ENCODE data around the gene SUPT3H. TPM values are rescaled to one million over a fixed set of nuclear protein-coding genes. Genes with fewer than 3 reads are reported as not detected.

The SUPT3H gene
- total RNA-seq, 1 experiment from 2014 or later: 12.7 TPM

DNA sequence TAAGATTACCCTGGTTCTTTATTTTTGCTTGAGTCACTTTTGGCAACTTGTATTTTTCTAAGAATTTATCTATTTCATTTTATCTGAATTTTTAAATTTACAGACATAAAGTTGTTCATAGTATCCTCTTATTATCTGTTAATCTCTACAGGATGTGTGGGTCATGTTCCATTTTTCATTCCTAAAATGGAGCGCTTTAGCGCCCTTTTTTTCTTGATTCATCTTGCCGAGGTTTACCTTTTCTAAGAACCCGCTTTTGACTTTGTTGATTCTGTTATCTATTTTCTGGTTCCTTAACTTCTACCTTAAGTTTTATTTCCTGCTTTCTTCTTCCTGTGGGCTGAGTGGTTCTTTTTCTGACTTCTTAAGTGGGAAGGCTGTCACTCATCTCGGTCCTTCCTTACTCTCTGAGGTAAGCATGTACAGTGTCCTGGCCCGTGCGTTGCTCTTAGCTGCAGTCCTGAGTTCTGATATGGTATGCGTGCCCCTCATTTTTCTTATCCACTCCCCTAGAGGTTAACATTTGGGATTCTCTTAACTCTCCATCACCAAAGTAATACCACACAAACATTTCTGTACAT is 590.4 kb downstream of the SUPT3H start:
- Mint-ChIP-seq H3K27me3 (ENCODE audit: insufficient read depth, unreplicated experiment) (no peaks in the 10 kb centered on the region), H3K27ac (ENCODE audit: low read depth, unreplicated experiment) (no peak overlapping the region), H3K4me3 (ENCODE audit: unreplicated experiment) (no peak overlapping the region), H3K36me3 (ENCODE audit: insufficient read depth, unreplicated experiment) (no peaks in the 10 kb centered on the region), H3K9me3 (ENCODE audit: unreplicated experiment) (peaks cover 7% of the 10 kb centered on the region), H3K4me1 (ENCODE audit: insufficient read depth, unreplicated experiment) (peaks cover 9% of the 10 kb centered on the region)
- ChIA-PET CTCF (interaction anchor here (0.6 kb wide), 1 partner anchor 896 kb away, joined by 4 read pairs; no protein-coding TSS in a partner anchor), POLR2A (no interaction called here)
- TF ChIP-seq, protein P1, sequence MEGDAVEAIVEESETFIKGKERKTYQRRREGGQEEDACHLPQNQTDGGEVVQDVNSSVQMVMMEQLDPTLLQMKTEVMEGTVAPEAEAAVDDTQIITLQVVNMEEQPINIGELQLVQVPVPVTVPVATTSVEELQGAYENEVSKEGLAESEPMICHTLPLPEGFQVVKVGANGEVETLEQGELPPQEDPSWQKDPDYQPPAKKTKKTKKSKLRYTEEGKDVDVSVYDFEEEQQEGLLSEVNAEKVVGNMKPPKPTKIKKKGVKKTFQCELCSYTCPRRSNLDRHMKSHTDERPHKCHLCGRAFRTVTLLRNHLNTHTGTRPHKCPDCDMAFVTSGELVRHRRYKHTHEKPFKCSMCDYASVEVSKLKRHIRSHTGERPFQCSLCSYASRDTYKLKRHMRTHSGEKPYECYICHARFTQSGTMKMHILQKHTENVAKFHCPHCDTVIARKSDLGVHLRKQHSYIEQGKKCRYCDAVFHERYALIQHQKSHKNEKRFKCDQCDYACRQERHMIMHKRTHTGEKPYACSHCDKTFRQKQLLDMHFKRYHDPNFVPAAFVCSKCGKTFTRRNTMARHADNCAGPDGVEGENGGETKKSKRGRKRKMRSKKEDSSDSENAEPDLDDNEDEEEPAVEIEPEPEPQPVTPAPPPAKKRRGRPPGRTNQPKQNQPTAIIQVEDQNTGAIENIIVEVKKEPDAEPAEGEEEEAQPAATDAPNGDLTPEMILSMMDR (IDR thresholded peaks at IDR 0.05; ENCODE audit: unreplicated experiment): no peak
- no peak for DNase-seq (ENCODE audit: unreplicated experiment)
- intact Hi-C loops (cut with micrococcal nuclease): no loop called here
- no TSS peak for BruUV-seq (replicated peaks)

DNA sequence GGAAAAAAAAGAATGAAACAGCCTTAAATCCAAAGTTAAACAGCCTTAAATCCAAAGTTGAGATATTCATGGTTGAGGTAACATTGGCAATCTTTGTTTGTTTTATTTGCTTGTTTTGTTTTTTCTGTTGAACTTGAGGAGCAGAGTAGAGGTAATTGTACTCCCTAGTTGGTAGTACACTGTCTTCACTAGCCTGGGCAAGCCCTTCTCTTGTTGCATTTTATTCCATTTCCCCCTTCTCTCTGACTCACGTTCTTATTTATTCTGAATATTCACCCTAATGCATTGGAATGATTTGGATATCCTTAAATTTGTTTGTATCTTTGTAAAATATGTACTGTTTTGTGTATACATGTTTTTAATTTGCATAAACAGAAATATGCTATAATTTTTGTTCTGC is 592.6 kb downstream of the SUPT3H start:
- H3K4me3 Mint-ChIP-seq (ENCODE audit: unreplicated experiment): no peak overlapping the region
- ChIA-PET CTCF (no interaction called here), POLR2A (no interaction called here)
- H3K36me3 Mint-ChIP-seq (ENCODE audit: insufficient read depth, unreplicated experiment): no peaks in the 10 kb centered on the region
- no peaks in the 10 kb centered on the region for H3K27me3 Mint-ChIP-seq (ENCODE audit: insufficient read depth, unreplicated experiment)
- no peak for DNase-seq (ENCODE audit: unreplicated experiment)
- H3K9me3 Mint-ChIP-seq (ENCODE audit: unreplicated experiment): peaks cover 7% of the 10 kb centered on the region
- H3K27ac Mint-ChIP-seq (ENCODE audit: low read depth, unreplicated experiment): peak overlapping the region; percentile 13
- intact Hi-C loops (cut with micrococcal nuclease): no loop called here
- peaks cover 9% of the 10 kb centered on the region for H3K4me1 Mint-ChIP-seq (ENCODE audit: insufficient read depth, unreplicated experiment)
- no TSS peak for BruUV-seq (replicated peaks)
- TF ChIP-seq, protein P1 (IDR thresholded peaks at IDR 0.05; ENCODE audit: unreplicated experiment): no peak

DNA sequence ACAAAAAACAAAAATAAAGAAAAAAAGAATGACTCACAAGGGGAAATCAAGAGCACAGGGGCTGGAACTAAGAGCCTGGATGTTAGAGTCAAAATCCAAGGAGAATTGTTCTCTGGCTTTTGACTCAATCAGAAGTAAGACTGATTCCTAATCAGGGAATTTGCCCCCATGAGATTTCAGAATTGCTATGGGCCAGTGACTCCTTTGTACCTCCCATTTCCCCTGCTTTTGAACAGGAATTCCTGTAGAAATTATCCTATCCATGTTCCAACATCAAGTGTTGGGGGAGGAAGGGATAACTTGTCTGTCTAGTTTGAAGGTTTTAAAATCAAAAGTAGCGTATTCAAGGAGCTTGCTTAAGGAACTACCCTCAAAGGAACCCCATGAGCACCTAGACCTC is 593.5 kb downstream of the SUPT3H start:
- CTCF ChIA-PET: interaction anchor here (2.0 kb wide), 1 partner anchor 129 kb away, joined by 6 read pairs; no protein-coding TSS in a partner anchor

DNA sequence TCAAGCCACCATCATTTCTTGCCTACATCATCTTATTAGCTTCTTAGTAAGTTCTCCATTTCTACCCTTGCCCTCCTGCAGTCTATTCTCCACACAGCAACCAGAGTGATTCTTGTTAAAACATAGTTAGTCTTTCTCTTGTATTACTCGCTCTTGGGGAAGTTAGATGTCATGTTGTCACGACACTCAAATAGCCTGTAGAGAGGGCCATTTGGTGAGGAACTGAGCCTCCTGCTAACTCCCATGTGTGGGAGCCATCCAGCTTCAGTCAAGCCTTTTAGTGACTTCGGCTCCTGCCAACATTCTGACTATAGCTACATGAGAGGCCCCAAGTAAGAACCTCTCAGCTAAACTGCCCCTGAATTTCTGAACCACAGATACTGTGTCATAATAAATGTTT is 594.8 kb downstream of the SUPT3H start:
- Mint-ChIP-seq H3K4me1 (ENCODE audit: insufficient read depth, unreplicated experiment) (peaks cover 9% of the 10 kb centered on the region), H3K4me3 (ENCODE audit: unreplicated experiment) (no peak overlapping the region), H3K27me3 (ENCODE audit: insufficient read depth, unreplicated experiment) (no peaks in the 10 kb centered on the region), H3K36me3 (ENCODE audit: insufficient read depth, unreplicated experiment) (no peaks in the 10 kb centered on the region), H3K9me3 (ENCODE audit: unreplicated experiment) (peaks cover 7% of the 10 kb centered on the region), H3K27ac (ENCODE audit: low read depth, unreplicated experiment) (no peak overlapping the region)
- no TSS peak for BruUV-seq (replicated peaks)
- DNase-seq (ENCODE audit: unreplicated experiment): no peak
- POLR2A ChIA-PET: interaction anchor here (0.8 kb wide), 1 partner anchor 131 kb away, joined by 3 read pairs; no protein-coding TSS in a partner anchor
- TF ChIP-seq, protein P1 (IDR thresholded peaks at IDR 0.05; ENCODE audit: unreplicated experiment): no peak
- CTCF ChIA-PET: interaction anchor here (0.7 to 2.0 kb wide), 2 partner anchors 10 to 127 kb away, joined by 3 to 6 read pairs; no protein-coding TSS in a partner anchor
- intact Hi-C loops (cut with micrococcal nuclease): no loop called here

More for the DNA sequence above, 593.5 kb downstream of the SUPT3H start:
- intact Hi-C loops (cut with micrococcal nuclease): no loop called here
- Mint-ChIP-seq H3K9me3 (ENCODE audit: unreplicated experiment) (peaks cover 7% of the 10 kb centered on the region), H3K27ac (ENCODE audit: low read depth, unreplicated experiment) (peak overlapping the region; percentile 13), H3K4me3 (ENCODE audit: unreplicated experiment) (no peak overlapping the region), H3K36me3 (ENCODE audit: insufficient read depth, unreplicated experiment) (no peaks in the 10 kb centered on the region), H3K4me1 (ENCODE audit: insufficient read depth, unreplicated experiment) (peaks cover 9% of the 10 kb centered on the region), H3K27me3 (ENCODE audit: insufficient read depth, unreplicated experiment) (no peaks in the 10 kb centered on the region)
- no peak for DNase-seq (ENCODE audit: unreplicated experiment)
- POLR2A ChIA-PET: no interaction called here
- TF ChIP-seq, protein P1 (IDR thresholded peaks at IDR 0.05; ENCODE audit: unreplicated experiment): no peak
- BruUV-seq (replicated peaks): no TSS peak

All from MCF 10A (cell line).